K562 (cell line): Measurements from ENCODE around the gene ARHGEF1. TPM values are rescaled to one million over a fixed set of nuclear protein-coding genes. Genes with fewer than 3 reads are reported as not detected.

Source experiments
- CBX5 ChIP-seq: IDR thresholded peaks from 2 replicates; pipeline ENCODE4 v1.6.1; 2014; ENCODE audit warnings: low read depth, borderline replicate concordance
- CREB3 ChIP-seq: fragments of 450-650 bp; conservative IDR thresholded peaks from 2 replicates; pipeline ENCODE4 v1.6.1; 2016; ENCODE audit warnings: missing genetic modification characterization, low read depth, mild to moderate bottlenecking, missing compliant biosample characterization, moderate library complexity
- CTCFL ChIP-seq: IDR thresholded peaks from 2 replicates; pipeline ENCODE4 v1.6.1; 2011; ENCODE audit warnings: borderline replicate concordance, low read depth, mild to moderate bottlenecking, moderate library complexity, low read length; ENCODE audit not compliant: insufficient read depth, poor library complexity, severe bottlenecking
- FOXK2 ChIP-seq, 2 experiments: fragments of 450-650 bp; IDR thresholded peaks in 1 of 2; conservative IDR thresholded peaks in 1 of 2; 2 replicates each; pipeline ENCODE4 v1.6.1; 2016; ENCODE audit warnings: low read depth in 2 of 2, mild to moderate bottlenecking in 1 of 2
- GATAD2A ChIP-seq: fragments of 450-650 bp; IDR thresholded peaks from 2 replicates; pipeline ENCODE4 v1.6.1; 2017
- HBP1 ChIP-seq: fragments of 450-650 bp; formaldehyde crosslinking; IDR thresholded peaks from 2 replicates; pipeline ENCODE4 v1.4.0; 2022; ENCODE audit warnings: missing genetic modification characterization
- HOXB6 ChIP-seq: fragments of 250-450 bp; sonication (Bioruptor Pico); IDR thresholded peaks from 2 replicates; pipeline ENCODE4 v1.5.1; 2022; ENCODE audit warnings: mild to moderate bottlenecking, borderline replicate concordance
- MED1 ChIP-seq: sonication (generic); formaldehyde crosslinking; IDR thresholded peaks from 2 replicates; pipeline ENCODE4 v1.8.1; 2023; ENCODE audit warnings: missing genetic modification reagents, borderline replicate concordance
- MEIS2 ChIP-seq: fragments of 450-650 bp; IDR thresholded peaks from 2 replicates; pipeline ENCODE4 v1.6.1; 2014; ENCODE audit warnings: mild to moderate bottlenecking; ENCODE audit not compliant: partially characterized antibody
- MNT ChIP-seq, 2 experiments: fragments of 450-650 bp; conservative IDR thresholded peaks; 2 replicates each; pipeline ENCODE4 v1.6.1; 2017; ENCODE audit warnings: mild to moderate bottlenecking in 2 of 2, moderate library complexity in 2 of 2
- PKNOX1 ChIP-seq: fragments of 450-650 bp; IDR thresholded peaks from 2 replicates; pipeline ENCODE4 v1.6.1; 2016
- PRPF4 ChIP-seq: fragments of 200-400 bp; formaldehyde crosslinking; IDR thresholded peaks from one replicate; pipeline ENCODE4 v1.6.1; 2017; ENCODE audit warnings: low read length, low read depth, mild to moderate bottlenecking; ENCODE audit not compliant: insufficient read depth, poor library complexity, severe bottlenecking
- RBM34 ChIP-seq: fragments of 200-400 bp; formaldehyde crosslinking; IDR thresholded peaks from 2 replicates; pipeline ENCODE4 v1.6.1; 2018; ENCODE audit warnings: low read length, borderline replicate concordance; ENCODE audit not compliant: insufficient read depth
- RCOR1 ChIP-seq, 2 experiments: IDR thresholded peaks; 2 replicates each; pipeline ENCODE4 v1.6.1; 2012; ENCODE audit warnings: low read depth in 2 of 2, low read length in 2 of 2, borderline replicate concordance in 1 of 2, improper control_type of control experiment in 1 of 2
- SP2 ChIP-seq: IDR thresholded peaks from 2 replicates; pipeline ENCODE4 v1.6.1; 2011; ENCODE audit warnings: mild to moderate bottlenecking, low read depth, low read length, moderate library complexity; ENCODE audit not compliant: poor library complexity, severe bottlenecking; ENCODE audit errors: extremely low read depth
- TAL1 ChIP-seq: fragments of 450-650 bp; IDR thresholded peaks from 2 replicates; pipeline ENCODE4 v1.6.1; 2016; ENCODE audit warnings: mild to moderate bottlenecking
- XRCC5 ChIP-seq: fragments of 200-400 bp; formaldehyde crosslinking; IDR thresholded peaks from 2 replicates; pipeline ENCODE4 v1.6.1; 2017; ENCODE audit warnings: low read depth, mild to moderate bottlenecking, low read length
- ZNF695 ChIP-seq: fragments of 450-650 bp; formaldehyde crosslinking; IDR thresholded peaks from 2 replicates; pipeline ENCODE4 v1.4.0; 2020; ENCODE audit warnings: mild to moderate bottlenecking, moderate library complexity
- ZNF766 ChIP-seq: fragments of 200-800 bp; sonication (Bioruptor generic); conservative IDR thresholded peaks from 2 replicates; pipeline ENCODE4 v1.6.1; 2016; ENCODE audit warnings: missing genetic modification characterization, missing compliant biosample characterization
- polyA plus RNA-seq, 8 experiments: library from polyadenylated mRNA; depleted of rRNA in 4 of 8; stranded (reverse) in 5 of 8; unstranded in 3 of 8; fragments of >200 nt; fragmentation: Nextera tagmentation in 2 of 8; fragmentation: Illumina TruSeq in 1 of 8; extraction: Ambion mirVana in 2 of 8; extraction: Trizol in 1 of 8; gene quantifications; 2 replicates each; pipeline versions ENCODE4 v1.2.1 to v1.2.3, GENCODE V29; 2011 to 2014; ENCODE audit warnings: inconsistent platforms in 1 of 8, missing spikeins in 1 of 8
- total RNA-seq, 7 experiments: library from RNA; depleted of rRNA in 6 of 7; stranded (reverse); fragments of >200 nt in 6 of 7; fragmentation: Illumina TruSeq in 2 of 7; extraction: Trizol in 2 of 7; gene quantifications; 2 replicates each; pipeline versions ENCODE4 v1.2.1 to v1.2.3, GENCODE V29; 2011 to 2021; ENCODE audit warnings: low replicate concordance in 1 of 7

The ARHGEF1 gene
- total and polyA plus RNA-seq, 9 of the 15 experiments (the other 6 are each of a cell fraction or from before 2014, with no cell fraction given), result 1.9 to 149 (median 29.8) TPM

- peak; percentile 92; the same call in 1 of the 2 replicates for TF ChIP-seq GATAD2A
- no peak for TF ChIP-seq TAL1
- peak; percentile 78 to 88 for TF ChIP-seq MNT (conservative IDR thresholded peaks at IDR 0.05)
- TF ChIP-seq CBX5, result 0 out of 2 replicates have a peak, but pooled peaks have one; percentile 61
- TF ChIP-seq PKNOX1, result peak; percentile 89
- no peak for TF ChIP-seq CREB3 (tag)
- TF ChIP-seq HBP1, result peak; percentile 86; the same call in 1 of the 2 replicates
- no peak for TF ChIP-seq MED1 (CRISPR knock-in tag)
- peak; percentile 84; the same call in 1 of the 2 replicates for TF ChIP-seq ZNF766 (CRISPR knock-in tag)
- peak; percentile 75 to 80 for TF ChIP-seq FOXK2 (conservative IDR thresholded peaks at IDR 0.05 in 1 of 2, IDR thresholded peaks at IDR 0.05 in 1 of 2; ENCODE audit: low read depth in 2 of 2)
- peak; percentile 58; the same call in 1 of the 2 replicates for TF ChIP-seq XRCC5
- peak; percentile 54 for TF ChIP-seq MEIS2
- peak; percentile 37 for TF ChIP-seq PRPF4
- no peak for TF ChIP-seq ZNF695 (CRISPR knock-in tag)
- TF ChIP-seq RCOR1 (IDR thresholded peaks at IDR 0.05; ENCODE audit: borderline replicate concordance in 1 of 2, low read depth in 2 of 2, low read length in 2 of 2), result peak; percentile 11 to 44; a peak in 1 of 4 replicates
- peak; percentile 98 for TF ChIP-seq CTCFL
- peak; percentile 23 for TF ChIP-seq SP2
- TF ChIP-seq HOXB6 (CRISPR knock-in tag), result no peak
- no peak for TF ChIP-seq RBM34
Observed at GRCh38 chr19:41859618-41860418, 23.2 kb upstream of the ARHGEF1 start, which contains the start of gene RPS19 (continued).
